GM12891 (cell line): Measurements from ENCODE around the gene KLHL36.

Experiments used
- PAX5 ChIP-seq: IDR thresholded peaks from 2 replicates; pipeline ENCODE4 v1.6.1; 2011; ENCODE audit warnings: low read length, moderate library complexity, mild to moderate bottlenecking; ENCODE audit not compliant: insufficient read depth, severe bottlenecking
- POLR2A ChIP-seq: IDR thresholded peaks from 2 replicates; pipeline ENCODE4 v1.6.1; 2011; ENCODE audit warnings: low read depth, low read length, control low read depth
- POLR2AphosphoS5 ChIP-seq: IDR thresholded peaks from 2 replicates; pipeline ENCODE4 v1.6.1; 2011; ENCODE audit warnings: low read depth, low read length, control low read depth
- TAF1 ChIP-seq: IDR thresholded peaks from 2 replicates; pipeline ENCODE4 v1.6.1; 2011; ENCODE audit warnings: low read depth, low read length, control low read depth

GRCh38 chr16:84665359-84665758 is 17.0 kb downstream of the KLHL36 start:
- TF ChIP-seq TAF1 (no peak), PAX5 (no peak), POLR2A (no peak), POLR2AphosphoS5 (no peak)
